DMS153 (cell line): ENCODE data around the gene GYPB.
"Not testable (repeated sequence)": the region's sequence is repeated elsewhere in the genome, so short reads cannot be mapped to it uniquely, and the experiment has no call there.

Source experiments
- DNase-seq: peaks from one replicate; lab custom pipeline; 2025; lab: John Stamatoyannopoulos, UW

The GYPB gene

GRCh38 chr4:144014808-144015207, 4.4 kb downstream of the GYPB start:
- no peak for DNase-seq

GRCh38 chr4:144008602-144009001, 10.6 kb downstream of the GYPB start:
- DNase-seq: not testable (repeated sequence)

DNA sequence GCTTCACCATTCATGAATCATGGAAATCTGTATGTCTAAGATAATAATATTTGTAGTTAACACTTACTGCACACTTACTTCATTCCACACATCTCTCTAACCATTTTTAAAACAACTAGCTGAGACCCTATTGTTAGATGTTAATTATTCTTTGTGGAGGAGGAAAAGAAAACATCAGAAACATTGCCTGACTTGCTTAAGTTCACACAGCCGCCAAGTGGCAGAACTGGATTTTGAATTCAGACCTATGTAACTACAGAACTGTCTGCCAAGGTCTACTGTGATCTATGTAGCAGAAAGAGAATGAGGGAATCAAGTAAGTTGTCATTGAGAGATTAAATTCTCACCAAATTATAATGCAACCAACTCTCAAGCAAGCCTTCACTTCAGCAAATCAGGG, 11.2 kb downstream of the GYPB start:
- DNase-seq: not testable (repeated sequence)

- not testable (repeated sequence) for DNase-seq
These were observed 12.9 kb downstream of the GYPB start for GRCh38 chr4:144006200-144006803.

DNA sequence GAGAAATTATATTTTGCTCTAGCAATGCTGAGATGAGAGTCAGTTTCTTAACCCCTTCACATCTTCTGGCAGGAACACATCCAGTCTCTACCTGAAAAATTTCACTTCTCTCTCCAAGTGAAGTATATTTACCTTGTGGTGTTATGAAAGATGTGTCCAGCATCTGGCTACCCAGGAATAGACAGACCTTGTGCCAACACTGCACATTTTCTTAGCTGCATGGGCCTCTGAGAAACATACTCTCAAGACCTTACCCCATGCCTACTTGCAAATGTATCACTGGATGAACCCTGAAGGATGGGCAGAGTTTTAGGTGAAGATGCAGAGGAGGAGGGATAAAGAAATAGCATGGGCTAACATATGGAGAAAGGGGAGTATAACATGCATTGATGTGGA, 13.6 kb downstream of the GYPB start:
- DNase-seq: not testable (repeated sequence)

DNA sequence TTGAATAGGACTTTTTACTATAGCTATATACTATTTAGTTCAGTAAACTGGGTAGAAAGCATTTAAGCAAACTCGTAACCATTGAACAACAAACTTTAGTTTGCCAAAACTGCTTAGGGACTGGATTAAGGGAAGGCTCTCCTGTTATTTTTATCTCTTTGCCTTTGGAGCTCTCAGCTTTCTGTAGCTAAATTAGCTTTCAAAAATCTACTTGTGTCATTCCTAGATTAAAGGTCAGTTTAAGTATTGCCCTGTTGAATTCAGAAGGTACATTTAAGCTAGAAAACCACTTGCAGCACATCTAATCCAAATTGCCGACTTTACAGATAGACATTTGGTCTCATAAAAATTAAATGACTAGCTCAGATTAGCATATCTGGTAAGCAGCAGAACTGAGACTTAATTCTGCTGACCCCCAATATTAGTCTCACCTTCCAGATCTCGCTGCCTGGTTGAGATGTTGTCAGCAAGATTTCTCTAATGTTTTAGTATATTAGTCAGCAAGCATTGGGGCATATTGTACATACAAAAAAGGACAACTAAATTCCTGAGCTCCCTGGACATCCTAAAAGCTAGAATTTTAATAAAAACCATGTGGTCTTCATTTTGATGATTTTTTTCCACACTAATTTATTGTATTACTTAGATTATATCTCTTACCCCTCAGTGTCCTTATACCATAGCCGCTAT, 14.2 kb downstream of the GYPB start:
- not testable (repeated sequence) for DNase-seq

GRCh38 chr4:144003890-144004265, 15.3 kb downstream of the GYPB start:
- DNase-seq: not testable (repeated sequence)

DNA sequence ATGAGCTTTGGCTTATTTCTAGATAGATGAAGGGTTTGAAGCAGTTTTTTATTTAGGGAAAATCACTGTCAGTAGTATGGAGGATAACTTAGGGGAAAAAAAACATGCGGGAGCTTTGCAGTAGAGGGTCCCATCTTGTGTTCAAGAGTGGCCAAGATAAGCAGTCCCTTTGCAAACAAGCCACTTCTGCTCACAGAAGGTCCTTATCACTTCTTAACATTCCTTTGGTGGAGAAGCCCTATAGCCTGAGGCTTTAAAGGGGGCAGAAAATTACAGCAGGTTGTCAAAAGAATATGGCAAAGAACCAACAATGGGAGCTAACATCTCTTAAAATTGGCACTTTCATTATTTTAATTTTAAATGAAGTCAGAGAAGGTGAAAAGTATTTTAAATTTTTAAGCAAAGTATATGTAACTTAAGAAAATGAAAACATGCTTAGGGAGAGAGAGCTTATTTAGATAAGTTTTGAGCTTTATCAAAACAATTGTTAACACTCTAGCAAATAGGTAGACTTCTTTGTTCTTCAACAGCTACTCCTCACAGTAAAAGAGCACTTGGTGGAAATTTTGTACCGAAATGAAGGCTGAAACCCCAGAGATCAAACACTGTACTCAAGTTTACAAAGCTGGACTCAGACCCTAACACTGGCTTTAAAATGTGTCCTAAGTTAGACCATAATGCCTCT, 15.8 kb downstream of the GYPB start:
- not testable (repeated sequence) for DNase-seq

- DNase-seq: not testable (repeated sequence)
These were observed 18.7 kb downstream of the GYPB start for GRCh38 chr4:144000331-144000995.

DNA sequence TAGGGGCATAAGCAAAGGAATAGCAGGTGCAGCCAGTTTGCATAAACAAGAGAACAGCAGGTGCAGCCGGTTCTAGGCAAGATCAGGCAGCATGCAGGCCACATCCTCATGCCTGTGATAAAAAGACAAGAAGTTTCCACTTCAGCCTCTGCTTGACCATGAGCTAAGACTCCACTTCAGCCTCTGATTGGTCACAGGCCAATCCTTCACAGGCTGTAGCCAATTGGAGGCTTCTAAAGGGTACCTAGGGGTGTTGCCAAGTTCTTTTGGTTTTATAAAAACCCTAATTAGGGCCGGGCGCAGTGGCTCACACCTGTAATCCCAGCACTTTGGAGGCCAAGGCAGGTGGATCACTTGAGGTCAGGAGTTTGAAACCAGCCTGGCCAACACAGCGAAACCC, 23.0 kb downstream of the GYPB start:
- DNase-seq: peak; percentile 8

DNA sequence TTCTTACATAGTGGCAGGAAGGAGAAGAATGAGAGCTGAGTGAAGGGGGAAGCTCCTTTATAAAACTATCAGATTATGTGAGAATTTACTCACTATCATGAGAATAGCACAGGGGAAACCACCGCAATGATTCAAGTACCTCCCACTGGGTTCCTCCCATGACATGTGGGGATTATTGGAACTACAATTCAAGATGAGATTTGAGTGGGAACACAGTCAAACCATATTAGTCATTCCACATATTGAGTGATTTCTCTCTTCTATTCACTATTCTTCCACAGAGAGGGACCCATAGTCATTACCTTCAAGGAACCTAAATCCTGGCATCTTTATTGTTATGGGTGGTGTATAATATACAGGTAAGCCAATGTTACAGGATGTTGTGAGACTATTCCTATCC, 27.4 kb downstream of the GYPB start:
- DNase-seq: not testable (repeated sequence)

GRCh38 chr4:143990717-143991116, 28.5 kb downstream of the GYPB start:
- not testable (repeated sequence) for DNase-seq

- no peak for DNase-seq
These were observed 33.0 kb downstream of the GYPB start for GRCh38 chr4:143986180-143986579.

DNA sequence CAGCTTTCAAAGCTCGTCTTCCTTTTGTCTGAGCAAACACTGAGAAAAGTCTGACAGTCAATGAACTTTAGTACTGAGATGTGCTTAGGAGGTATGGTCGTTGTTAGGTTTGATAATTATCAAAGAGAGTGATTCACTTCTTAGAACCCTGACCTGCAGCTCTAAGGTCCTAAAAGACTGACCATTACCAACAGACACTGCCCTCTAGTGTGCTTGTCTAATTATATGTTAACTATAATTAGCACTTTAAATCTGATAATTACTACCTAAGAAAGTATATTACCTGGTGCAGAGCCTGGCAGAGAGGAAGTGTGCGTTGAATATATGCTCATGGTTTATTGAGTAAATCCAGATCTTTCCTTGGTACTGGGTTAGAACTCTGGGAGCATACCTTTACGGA, 38.4 kb downstream of the GYPB start:
- not testable (repeated sequence) for DNase-seq

DNA sequence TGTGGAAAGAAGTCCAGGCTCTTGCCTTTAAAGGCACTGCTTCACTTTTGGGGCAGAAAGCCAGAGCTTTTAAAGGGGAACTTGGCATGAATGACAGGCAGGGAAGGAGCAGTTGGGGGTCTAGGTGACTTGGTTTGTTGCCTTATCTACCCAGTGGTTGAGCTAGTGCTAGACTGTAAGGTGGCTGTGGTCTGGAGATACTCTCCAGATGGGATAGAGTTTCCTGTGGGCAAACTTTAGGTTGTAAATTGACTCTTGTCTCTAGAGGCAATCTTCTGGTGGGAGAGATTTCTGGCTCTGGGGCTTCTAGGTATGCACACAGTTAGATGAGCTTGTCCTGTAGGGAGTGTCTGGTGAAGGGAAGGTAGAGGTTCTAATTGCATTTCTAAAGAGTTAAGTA, 43.7 kb downstream of the GYPB start:
- DNase-seq: not testable (repeated sequence)

DNA sequence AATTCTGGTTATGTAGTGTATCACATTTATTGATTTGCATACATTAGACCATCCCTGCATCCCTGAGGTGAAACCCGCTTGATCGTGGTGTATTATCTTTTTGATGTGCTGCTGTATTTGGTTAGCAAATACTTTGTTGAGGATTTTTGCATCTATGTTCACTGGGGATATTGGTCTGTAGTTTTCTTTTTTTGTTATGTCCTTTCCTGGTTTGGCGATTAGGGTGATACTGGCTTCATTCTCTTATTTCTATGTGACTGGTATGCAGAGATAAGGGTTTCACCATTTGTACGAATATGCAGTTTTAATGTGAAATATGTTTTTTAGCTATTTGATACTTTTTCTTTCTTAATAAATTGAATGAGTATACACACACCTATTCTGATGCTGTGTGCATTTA, 45.2 kb downstream of the GYPB start:
- DNase-seq: not testable (repeated sequence)

GRCh38 chr4:143961075-143961474, 58.1 kb downstream of the GYPB start:
- no peak for DNase-seq

DNA sequence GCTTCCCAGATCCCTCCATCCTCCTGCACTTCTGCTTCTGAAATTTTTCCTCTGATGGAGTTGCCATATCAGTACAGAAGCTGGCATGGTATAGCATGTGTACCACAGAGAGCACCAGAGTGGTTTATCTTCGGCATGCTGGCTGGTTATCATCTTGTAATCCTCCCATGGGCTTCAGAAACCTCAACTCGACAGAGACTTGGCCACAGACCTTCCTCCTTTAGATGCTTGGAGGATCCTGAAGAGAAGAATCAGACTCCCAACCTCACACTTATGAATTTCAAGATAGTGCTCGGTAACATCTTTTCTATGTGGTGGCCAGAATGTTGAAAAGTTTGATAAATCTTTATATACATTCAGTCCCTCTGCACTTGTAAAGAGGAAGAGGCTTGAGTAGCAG, 63.9 kb downstream of the GYPB start:
- not testable (repeated sequence) for DNase-seq

- not testable (repeated sequence) for DNase-seq
These were observed 67.7 kb downstream of the GYPB start for GRCh38 chr4:143951458-143951972.

GRCh38 chr4:143950967-143951366, 68.2 kb downstream of the GYPB start:
- DNase-seq: not testable (repeated sequence)

DNA sequence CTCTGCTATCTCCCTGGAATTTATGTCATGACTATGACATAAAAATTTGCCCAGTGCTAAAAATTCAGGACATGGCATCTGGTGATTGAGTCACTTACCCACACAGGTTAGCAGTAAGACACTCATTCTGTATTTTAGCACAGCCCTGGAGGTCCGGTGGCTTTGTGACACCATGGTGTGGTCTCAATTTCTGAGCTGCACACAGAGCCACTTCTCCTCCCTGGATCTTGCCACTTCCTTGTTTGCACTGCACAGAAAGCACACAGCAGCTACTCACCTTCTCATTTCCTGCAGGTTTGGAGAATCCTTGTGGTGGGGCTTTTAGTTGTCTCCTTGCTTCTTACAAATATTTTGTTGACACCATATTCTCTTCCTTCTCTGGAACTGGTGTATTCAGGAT, 69.0 kb downstream of the GYPB start:
- DNase-seq: not testable (repeated sequence)

DNA sequence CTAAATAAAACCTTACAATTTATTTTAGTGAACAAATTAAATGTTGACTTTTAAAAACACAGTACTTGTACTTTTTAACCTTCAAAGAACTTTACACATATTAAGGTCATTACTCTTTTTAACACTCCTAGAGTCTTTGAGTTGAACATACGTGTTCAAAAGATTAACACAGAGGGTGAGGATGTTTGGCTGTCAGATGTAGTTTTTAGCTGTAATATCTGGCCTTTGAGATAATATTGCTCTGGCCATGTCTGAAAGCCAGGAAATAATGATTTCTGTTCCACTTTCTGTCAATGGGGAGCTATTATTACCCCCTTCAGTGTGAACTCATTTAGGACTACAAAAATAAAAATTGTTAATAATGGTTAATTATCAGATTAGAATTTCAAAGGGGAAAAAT, 71.7 kb downstream of the GYPB start:
- DNase-seq: not testable (repeated sequence)
